Epidermal melanocyte (primary cell): ENCODE data around the gene FHOD3.

Experiments used
- DNase-seq: peaks from one replicate; pipeline ENCODE4 v3.0.0; 2011; ENCODE audit warnings: low spot score; ENCODE audit not compliant: insufficient read length

Gene FHOD3

DNA sequence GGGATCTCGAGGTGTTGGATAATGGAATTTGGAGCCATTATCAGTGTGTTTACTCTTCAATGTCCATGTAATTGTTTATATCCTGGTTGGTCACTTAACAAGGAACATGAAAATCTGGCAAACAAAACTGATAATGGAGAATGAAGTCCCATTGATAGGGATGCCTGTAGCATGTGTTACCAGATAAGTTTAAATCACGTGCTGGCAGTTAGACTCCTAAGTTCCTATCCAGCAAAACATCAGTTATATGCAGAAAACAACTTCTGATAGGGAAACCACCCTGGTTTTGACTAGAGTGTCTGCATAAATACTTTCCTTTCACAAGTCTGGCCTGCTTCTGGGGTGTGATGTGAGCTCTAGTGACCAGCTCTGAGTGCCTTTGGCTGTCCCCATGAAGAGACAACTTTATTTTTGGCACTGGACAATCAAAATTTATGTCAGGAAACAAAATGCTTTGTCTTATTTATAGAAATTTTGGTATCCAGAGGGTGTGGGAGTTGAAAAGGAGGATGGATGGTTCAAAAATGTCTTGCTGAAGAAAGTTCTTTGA lies 82.0 kb downstream of the FHOD3 start:
- DNase-seq = no peak

DNA sequence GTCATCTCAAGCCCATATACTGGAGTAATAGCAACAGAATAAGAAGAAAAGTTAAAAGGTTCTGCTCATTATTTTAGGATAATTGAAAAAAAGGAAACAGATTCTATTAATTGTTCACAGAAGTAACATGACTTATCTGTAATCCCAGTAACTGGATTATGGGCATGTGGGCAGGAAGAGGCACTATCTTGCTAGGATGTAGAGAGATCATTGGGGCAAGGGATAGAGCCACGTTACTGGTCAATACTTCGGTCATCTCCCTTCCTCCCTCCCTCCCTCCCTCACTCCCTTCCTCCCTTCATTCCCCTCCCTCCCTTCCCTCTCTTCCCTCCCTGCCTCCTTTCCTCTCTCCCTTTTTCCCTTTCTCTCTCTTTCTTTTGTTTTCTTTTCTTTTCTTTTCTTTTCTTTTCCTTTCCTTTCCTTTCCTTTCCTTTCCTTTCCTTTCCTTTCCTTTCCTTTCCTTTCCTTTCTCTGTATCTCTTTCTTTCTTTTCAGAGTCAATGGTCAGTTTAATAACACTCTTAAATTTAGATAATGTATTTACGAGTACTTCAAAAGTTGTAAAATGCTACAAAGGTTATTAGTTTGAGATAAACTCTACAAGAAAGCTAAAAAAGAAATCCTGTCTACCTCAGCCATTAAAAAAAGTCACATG lies 82.8 kb downstream of the FHOD3 start:
- DNase-seq = no peak

DNA sequence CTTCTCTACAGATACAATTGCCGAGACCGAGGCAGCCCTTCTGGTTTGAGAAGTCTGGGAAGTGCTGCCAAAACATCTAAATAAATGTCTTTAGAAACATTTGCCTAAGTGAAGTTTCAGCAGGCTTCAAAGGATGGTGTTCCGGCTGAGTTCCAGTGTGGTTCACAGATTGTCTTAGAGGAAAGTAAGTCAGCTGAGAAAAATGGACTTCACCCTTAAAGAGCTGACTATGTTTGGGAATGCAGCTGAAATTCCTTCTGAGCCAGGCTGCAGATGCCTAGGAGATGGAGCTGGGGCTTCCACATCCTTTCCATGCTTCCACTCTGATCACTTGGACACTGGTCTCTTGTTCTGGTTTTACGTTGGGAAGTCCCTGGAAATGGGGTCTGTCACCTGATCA lies 83.6 kb downstream of the FHOD3 start:
- DNase-seq = no peak

DNA sequence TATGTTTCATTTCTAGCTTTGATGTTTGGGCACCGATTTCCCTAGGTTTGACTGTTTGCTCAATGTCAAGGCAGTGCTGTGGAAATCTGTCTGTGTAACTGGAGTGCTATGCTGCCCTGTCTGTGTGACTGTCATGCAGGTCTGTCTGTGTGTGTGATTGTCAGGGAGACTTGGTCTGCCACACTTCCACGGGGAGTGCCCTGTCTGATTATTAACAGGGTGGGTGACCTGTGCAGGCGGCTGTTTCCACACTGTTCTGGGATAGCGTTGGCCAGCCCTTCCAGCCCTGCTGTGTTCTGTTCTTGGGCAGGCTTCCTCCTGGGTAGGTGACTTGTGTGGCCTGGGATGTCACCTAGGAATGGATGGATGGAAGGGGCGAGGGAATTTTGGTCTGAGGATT lies 85.3 kb downstream of the FHOD3 start:
- DNase-seq = no peak

DNA sequence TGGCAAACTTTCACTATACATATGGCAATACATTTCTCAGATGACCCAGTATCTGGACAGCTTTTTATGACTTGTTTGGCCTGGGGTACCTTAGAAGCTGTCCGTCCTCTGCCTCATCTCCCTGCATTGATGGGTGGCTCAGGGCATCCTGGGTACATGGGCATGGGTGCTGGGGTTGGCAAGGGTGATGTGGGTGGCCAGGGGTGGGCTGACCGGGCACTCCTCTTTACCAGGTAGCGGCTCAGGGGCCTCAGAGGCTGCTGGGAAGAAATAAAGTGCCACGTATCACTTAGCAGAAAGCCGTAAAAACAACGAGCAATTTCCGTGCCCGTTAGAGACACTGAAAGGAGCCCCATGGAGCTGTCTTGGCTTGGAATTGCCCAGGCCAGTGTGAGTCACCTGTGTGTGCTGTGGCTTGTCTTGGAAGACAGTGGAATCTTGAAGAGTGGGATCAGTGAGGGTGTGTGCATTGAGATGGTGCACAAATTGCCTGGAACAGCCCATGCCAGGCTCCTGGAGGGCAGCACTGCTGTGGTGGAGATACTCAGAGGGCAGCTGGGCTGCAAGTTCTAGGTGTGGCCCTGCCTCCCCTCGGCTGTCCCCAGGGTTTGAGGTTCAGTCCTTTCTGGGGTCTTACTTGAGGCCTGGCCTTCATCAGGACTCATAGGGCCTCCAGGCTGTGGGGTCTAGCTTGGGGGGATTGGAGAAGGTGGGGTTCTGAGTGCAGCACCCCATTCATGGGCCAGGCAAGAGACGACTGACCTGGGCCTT lies 88.8 kb downstream of the FHOD3 start:
- no peak for DNase-seq

DNA sequence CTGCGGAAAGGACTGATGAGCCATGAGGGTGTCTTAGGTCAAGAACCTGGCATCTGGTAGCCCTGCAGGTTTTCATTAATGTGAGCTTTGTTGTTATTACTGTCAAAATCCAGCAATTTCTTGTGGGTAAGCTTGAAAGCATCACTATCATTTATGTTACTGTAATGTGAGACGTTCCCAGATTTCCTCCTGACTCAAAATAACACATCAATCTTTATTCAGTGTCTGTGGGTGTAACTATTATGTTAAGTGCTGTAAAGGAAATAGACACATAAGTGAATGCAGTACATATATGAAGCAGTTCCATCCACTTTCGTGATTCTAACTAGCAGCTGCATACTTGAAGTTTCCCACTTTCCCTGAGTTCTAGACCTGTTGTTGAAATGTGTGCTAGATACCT lies 89.8 kb downstream of the FHOD3 start:
- DNase-seq = no peak

DNA sequence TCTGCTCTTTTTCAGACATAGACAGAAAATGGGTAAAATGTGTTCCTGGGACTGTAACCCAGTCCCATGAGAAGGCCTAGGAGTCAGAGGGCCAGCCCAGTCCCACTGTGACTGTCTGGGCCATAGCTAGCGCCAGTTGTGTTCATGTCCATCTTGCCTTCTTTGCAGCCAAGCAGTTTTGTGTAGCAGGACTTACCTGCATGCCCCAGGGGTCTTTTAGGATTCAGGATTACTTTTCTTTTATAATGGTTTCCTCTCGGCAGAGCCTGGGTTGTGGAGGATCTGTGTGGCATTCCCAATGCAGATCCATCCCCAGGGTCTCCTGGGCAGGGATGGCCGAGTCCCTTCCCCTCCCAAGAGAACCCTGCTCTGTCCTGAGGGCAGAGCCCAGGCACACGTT lies 90.8 kb downstream of the FHOD3 start:
- no peak for DNase-seq

DNA sequence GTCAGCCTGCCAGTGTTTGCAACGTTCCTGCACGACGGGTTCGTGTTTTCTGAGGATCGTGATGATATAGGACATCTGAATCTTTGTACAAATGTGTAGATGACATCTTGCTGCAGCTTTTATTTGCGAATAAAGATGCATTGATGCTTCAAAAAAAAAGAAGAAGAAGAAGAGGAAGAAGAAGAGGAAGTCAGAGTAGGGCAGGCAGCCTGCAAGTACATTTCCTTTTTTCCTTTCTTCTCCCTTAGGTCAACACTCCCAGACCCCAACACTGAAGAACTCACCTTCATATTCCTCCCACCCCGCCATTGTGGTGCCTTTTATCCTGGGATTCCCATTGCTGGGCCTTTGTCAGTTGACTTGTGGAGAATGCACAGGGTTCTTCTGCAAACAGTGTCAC lies 91.5 kb downstream of the FHOD3 start:
- no peak for DNase-seq

DNA sequence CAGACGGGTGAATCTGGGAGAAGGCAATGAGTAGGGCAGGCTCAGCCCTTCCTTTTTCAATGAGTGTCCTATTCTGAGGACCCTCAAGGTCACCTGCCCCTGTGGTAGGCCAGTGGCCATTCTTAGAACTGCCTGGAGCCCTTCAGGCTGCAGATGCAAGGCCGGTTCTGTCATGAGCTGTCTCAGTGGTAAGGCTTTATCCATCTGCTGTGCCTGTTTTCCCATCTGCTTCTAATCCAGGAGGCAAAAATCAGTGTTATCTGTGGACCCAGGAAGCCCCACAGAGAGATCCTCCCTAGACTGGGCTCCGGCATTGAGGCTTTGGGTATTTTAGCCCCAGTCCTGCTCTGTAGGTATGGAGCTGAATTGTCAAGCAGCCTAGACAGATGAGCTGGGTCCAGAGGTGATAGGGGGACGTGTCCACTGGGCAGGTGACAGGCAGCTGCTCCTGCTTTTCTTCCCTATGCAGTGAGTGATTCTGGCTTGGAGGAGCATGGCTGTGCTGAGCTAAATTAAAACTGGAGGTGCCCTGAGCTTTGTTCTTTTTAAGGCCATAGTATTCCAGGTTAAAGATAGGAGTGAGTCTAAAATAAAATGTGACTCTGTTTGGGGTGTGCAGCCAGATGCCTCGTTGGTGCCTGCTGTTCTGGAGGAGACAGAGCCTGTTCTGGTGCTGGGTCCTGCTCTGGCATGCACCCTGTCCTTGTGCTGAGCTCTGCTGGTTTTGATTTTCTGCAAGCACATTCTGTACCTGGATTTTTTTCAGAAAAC lies 92.5 kb downstream of the FHOD3 start:
- DNase-seq = no peak

DNA sequence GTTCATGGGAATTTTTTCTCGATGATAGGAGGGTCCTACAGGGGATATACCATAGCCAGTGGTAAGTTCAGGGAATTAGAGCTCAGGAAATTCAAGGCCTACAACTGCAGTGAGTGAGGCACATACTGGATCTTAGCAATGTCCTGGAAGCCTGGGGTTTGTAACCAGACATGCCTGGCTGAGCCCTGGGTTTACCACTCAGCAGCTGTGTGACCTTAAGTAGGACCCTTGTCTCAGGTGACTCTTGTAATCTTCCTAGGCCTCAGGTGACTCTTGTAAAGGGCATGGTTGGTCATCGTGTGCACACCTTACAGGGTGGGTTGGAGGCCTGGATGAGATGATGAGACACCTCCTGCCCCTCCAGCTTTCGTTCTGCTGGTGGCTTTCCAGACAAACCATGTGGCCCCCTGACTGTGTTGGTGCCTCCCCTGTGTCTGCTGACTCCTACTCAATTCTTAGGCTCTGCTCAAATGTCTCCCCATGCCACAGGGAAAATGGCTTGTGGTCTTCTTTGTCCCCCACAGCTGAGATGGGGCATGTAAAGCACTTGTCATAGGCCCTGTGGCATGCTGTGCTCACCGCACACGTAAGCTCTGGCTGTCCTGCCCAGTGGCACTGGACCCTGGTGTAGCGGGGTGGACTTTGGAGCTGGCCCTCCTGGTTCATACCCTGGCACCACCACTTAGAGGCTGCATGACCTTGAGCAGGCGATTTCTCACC lies 94.1 kb downstream of the FHOD3 start:
- DNase-seq = no peak

DNA sequence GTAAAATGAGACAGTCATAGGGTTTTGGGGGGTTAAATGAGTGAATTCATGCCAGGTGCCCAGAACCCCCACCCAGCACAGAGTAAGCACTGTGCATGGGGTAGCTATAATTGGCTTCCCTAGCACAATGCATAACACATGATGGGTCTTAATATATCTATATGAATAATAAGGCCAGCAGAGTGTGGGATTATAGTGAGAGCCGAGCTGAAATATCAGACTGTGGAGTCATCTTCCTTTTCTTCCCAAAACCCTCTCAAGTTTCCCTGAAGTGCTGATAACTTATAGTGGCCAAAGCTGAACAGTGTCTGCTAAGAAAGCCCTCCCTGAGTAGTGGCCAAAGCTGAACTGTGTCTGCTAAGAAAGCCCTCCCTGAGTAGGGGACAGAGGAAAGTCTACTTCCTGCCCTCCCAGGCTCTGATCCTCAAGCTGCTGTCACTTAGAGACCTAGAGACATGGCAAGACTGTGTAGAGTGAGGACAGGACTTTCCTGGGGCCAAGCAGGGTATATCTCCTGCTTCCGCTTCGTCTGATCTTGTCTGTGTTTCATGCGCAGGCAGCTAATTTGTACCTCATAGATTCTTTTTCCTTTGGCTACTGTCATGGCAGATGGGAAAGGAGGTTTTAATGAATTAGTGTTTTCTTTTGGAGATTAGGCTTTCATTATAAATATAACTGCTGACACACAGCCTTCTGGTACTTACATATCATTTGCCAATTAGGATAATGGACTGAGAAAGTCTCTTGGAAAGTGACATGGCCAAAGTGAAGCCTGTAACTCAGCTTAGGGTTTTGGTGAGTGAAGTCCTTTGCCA lies 94.9 kb downstream of the FHOD3 start:
- no peak for DNase-seq

DNA sequence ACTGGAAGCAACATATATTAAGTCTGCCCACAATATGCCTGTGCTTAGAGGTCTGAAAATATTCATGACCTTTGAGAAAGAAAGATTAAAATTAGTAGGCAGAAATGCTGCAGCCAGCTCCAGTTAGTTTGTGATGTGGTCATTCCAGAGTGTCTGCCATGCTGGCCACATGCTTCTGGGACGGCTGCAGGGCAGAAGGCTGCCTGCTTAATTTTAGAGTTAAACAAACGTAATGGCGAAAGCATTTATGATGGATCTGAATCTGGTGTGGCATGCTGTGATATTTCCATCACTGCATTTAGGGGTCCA lies 95.4 kb downstream of the FHOD3 start:
- no peak for DNase-seq

DNA sequence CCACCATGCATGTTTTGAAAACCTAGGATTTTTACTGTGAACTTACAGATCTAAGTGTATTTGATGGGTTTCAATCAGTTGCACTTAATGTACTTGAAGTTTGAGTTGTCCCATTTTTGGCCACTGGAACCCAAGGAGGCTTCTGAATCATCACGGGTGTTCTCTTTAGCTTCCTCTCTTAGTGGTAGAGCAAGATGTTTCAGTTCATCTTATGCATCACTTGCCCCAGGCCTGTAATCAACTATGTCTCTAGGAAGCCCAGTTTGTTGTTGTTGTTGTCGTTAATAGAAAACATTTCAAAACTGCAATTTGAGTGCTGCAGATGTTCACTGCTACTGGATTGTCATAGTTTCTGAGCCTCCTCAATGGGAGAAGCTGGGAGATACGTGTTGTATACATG lies 97.0 kb downstream of the FHOD3 start:
- DNase-seq = no peak

DNA sequence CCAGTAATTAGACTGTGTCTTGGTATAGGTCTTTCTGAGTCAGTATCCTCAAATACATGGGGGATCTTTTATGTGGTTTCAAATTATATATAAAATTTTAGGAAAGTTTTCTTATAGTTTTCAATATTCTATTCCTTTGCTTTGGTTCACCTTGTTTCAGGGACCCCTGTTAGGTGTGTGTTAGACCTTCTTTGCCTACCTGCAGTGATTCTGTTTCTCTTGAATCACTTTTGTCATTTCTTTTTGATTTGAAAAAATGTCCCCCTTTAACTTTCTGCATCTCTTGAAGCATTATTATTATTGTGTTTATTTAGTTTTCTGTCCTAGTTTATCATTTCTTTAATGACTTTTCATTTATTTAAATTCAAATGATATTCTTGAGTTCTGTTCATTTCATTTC lies 98.7 kb downstream of the FHOD3 start:
- no peak for DNase-seq

DNA sequence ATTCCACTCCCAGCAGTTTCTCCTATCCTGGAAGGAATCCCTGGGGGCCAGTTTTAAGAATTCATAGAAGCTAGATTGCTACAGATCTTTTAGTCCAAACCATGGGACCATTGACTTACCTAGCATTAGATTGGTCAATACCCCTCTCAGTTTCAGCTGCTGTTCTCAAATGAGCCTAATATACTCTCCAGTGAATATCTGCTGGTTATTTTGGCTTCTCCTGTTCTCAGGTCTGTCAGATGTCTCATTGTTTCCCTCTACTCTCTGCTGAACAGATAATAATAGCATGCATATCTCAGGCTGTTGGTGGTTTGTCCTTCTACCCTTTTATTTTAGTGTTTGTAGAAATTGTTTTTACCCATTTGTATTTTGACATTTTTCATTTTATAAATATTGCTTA lies 99.5 kb downstream of the FHOD3 start:
- DNase-seq = no peak

DNA sequence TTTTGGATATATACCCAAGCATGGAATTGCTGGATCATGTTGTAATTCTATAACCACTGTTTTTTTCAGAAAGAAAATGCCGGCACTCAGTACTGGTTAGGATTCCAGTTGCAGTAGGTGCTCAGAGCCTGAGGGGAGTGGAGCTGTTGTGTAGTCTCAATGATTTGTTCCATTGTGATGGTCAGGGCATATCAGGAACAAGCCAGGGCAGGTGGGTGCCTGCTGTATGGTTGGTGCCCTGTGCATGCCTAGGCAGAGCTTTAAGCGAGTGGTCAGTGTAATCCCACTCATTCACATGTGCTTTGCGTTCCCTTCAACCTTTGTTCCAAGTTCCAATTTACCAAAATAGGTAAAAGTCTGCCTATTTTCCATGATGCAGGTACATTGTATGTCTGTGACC lies 100.9 kb downstream of the FHOD3 start:
- DNase-seq = no peak

DNA sequence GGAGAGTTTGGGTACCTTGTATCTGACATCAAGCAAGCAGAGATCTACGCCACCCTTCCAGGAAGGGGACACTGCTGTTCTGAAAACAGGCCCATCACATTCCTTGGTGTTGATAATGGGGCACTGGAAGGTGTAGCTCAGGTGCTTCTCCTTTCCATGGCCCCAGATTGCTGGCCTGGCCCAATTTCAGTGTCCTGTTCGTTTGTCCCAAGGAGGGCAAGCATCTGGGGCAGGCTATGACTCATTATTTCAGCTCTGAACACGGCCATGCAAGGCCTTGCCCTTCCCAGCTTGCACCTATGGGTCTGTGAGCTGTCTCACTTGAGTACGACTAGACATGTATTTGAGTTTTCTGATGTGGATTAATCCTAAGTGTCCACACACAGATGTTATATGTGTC lies 101.5 kb downstream of the FHOD3 start:
- no peak for DNase-seq

DNA sequence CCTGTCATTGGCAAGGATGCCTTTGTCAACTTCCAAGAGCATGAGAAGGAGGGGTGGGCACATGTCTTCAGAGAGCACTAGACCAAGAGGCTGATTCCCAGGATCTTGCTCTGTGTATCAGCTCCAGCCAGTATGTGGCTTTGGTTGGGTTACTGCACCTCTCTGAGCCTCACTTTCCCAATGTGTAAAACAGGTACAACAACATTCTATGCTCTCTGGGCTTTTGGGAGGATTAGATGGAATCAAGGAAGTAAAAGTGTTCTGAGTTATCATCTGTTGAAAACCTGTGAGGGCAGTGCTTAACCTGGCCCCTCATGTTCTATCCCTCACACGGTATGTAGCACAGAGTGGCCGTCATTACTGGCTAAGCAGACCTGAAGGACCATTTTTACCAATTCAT lies 103.9 kb downstream of the FHOD3 start:
- DNase-seq = no peak

DNA sequence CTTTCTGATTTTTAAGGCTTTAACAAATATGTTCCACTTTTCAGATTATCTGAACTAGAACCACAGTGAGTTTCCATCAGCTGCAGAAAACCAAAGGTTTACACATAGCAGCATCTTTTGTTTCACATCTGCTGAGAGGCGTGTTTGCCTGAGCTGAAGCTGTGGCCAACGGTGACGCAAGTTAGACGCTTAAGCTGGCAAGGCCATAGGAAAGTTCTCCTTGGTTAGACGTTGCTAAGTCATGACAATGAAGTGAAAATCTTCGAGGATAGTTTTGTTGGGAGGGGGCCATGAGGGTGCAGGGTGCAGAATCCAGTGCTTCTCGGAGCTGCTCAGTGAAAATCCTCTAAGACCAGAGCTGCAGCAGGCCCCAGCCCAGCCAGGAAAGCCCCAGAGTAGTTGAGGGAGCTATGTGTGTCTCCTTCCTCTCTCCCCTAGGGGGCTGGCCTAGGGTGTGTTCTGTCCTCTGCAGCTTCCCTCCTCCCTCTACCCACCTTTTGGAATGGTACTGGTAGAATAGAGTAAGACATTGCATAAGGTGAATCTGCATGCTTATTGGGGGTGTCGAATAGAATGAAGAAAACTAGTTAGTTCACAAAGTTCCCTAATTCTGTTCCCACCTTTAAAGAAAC lies 105.4 kb downstream of the FHOD3 start:
- DNase-seq = no peak
